Thymus (tissue), 11 donors: ENCODE measurements around the gene CLDN5. TPM values are rescaled to one million over a fixed set of nuclear protein-coding genes. Genes with fewer than 3 reads are reported as not detected.

Experiments
- DNase-seq, 9 donors: peaks; one replicate each; pipeline ENCODE4 v3.0.0-alpha.2; 2013; ENCODE audit warnings: low spot score in 9 of 9, low read depth in 6 of 9, missing footprints in 1 of 9
- H3K27ac ChIP-seq, 2 donors: one replicate each; pipeline ENCODE4 v1.5.1; 2013; ENCODE audit warnings: control low read depth in 1 of 2, low read depth in 1 of 2, low read length in 1 of 2, mild to moderate bottlenecking in 1 of 2, moderate library complexity in 1 of 2
- H3K27me3 ChIP-seq, 2 donors: one replicate each; pipeline ENCODE4 v1.5.1; 2013; ENCODE audit warnings: low read length in 1 of 2; ENCODE audit not compliant: control insufficient read depth in 2 of 2, insufficient read depth in 1 of 2
- H3K36me3 ChIP-seq, 2 donors: one replicate each; pipeline ENCODE4 v1.5.1; 2013; ENCODE audit warnings: low read length in 1 of 2, mild to moderate bottlenecking in 1 of 2, moderate library complexity in 1 of 2; ENCODE audit not compliant: control insufficient read depth in 2 of 2, insufficient read depth in 2 of 2
- H3K4me1 ChIP-seq, 2 donors: one replicate each; pipeline ENCODE4 v1.5.1; 2013; ENCODE audit warnings: low read length in 2 of 2; ENCODE audit not compliant: control insufficient read depth in 2 of 2, insufficient read depth in 2 of 2
- H3K4me3 ChIP-seq, 2 donors: one replicate each; pipeline ENCODE4 v1.5.1; 2013; ENCODE audit warnings: low read length in 2 of 2, control low read depth in 1 of 2, mild to moderate bottlenecking in 1 of 2
- H3K9me3 ChIP-seq, 2 donors: one replicate each; pipeline ENCODE4 v1.5.1; 2013; ENCODE audit warnings: low read length in 1 of 2, mild to moderate bottlenecking in 1 of 2; ENCODE audit not compliant: control insufficient read depth in 2 of 2, insufficient read depth in 1 of 2
- WGBS: extraction: QIAGEN DNeasy Blood & Tissue Kit; methylation state at CpG from one replicate; pipeline ENCODE4 v1.1.7; 2013; 5-methylcytosine and 5-hydroxymethylcytosine counted together
- polyA plus RNA-seq: library from polyadenylated mRNA; stranded (reverse); fragments of 200-250 nt; gene quantifications from one replicate; pipeline ENCODE4 v1.2.3, GENCODE V29; 2013
- total RNA-seq: library from RNA; stranded (reverse); fragments of 120-200 nt; gene quantifications from one replicate; pipeline ENCODE4 v1.2.4, GENCODE V29; 2013
- donor health status: healthy.

Gene CLDN5
- total and polyA plus RNA-seq, 2 donors, result 8.9 to 112 TPM

GRCh38 chr22:19527861-19528417, 3.7 kb upstream of the CLDN5 start:
- Histone ChIP-seq H3K4me3 (no peak overlapping the region), H3K9me3 (no peaks in the 10 kb centered on the region), H3K27me3 (peaks cover 22 to 39% of the 10 kb centered on the region in 2 donors), H3K27ac (no peak overlapping the region), H3K4me1 (peaks cover 3 to 24% of the 10 kb centered on the region in 2 donors), H3K36me3 (no peaks in the 10 kb centered on the region)
- DNase-seq, result no peak
- 96% methylated on average over 17 of the region's 17 CpGs for WGBS

GRCh38 chr22:19527321-19527721, 3.1 kb upstream of the CLDN5 start:
- H3K36me3 ChIP-seq, result no peaks in the 10 kb centered on the region
- DNase-seq, result no peak
- no peak overlapping the region for H3K27ac ChIP-seq
- H3K4me1 ChIP-seq, result peaks cover 3 to 26% of the 10 kb centered on the region in 2 donors
- H3K4me3 ChIP-seq, result no peak overlapping the region
- H3K9me3 ChIP-seq, result no peaks in the 10 kb centered on the region
- H3K27me3 ChIP-seq, result peaks cover 25 to 45% of the 10 kb centered on the region in 2 donors
- WGBS, result 96% methylated on average over 5 of the region's 5 CpGs

- Histone ChIP-seq H3K27ac (no peak overlapping the region), H3K9me3 (no peaks in the 10 kb centered on the region), H3K27me3 (peaks cover 25 to 51% of the 10 kb centered on the region in 2 donors), H3K4me3 (no peak overlapping the region), H3K36me3 (no peaks in the 10 kb centered on the region), H3K4me1 (peaks cover 3 to 26% of the 10 kb centered on the region in 2 donors)
- no peak for DNase-seq
- 93% methylated on average over 7 of the region's 7 CpGs for whole genome bisulfite sequencing
These were observed 2.5 kb upstream of the CLDN5 start for GRCh38 chr22:19526702-19527111.

GRCh38 chr22:19526076-19526701, 2.0 kb upstream of the CLDN5 start:
- Histone ChIP-seq H3K36me3 (peaks cover 0 to 3% of the 10 kb centered on the region in 2 donors), H3K27ac (no peak overlapping the region), H3K4me3 (no peak overlapping the region), H3K9me3 (no peaks in the 10 kb centered on the region), H3K4me1 (peaks cover 3 to 26% of the 10 kb centered on the region in 2 donors), H3K27me3 (peaks cover 25 to 53% of the 10 kb centered on the region in 2 donors)
- DNase-seq, result no peak
- WGBS, result 98% methylated on average over 11 of the region's 11 CpGs

- peaks cover 3 to 26% of the 10 kb centered on the region in 2 donors for H3K4me1 ChIP-seq
- no peaks in the 10 kb centered on the region for H3K9me3 ChIP-seq
- no peak for DNase-seq
- WGBS, result 12% methylated on average over 3 of the region's 3 CpGs
- H3K4me3 ChIP-seq, result no peak overlapping the region
- H3K27me3 ChIP-seq, result peaks cover 25 to 53% of the 10 kb centered on the region in 2 donors
- peaks cover 3% of the 10 kb centered on the region in 2 donors for H3K36me3 ChIP-seq
- H3K27ac ChIP-seq, result no peak overlapping the region
These were observed 1.5 kb upstream of the CLDN5 start for GRCh38 chr22:19525666-19526065.

GRCh38 chr22:19525116-19525660, 978 bp upstream of the CLDN5 start:
- peaks cover 25 to 53% of the 10 kb centered on the region in 2 donors for H3K27me3 ChIP-seq
- H3K9me3 ChIP-seq, result no peaks in the 10 kb centered on the region
- no peak overlapping the region for H3K27ac ChIP-seq
- H3K4me1 ChIP-seq, result peaks cover 3 to 26% of the 10 kb centered on the region in 2 donors
- DNase-seq, result no peak
- WGBS, result 90% methylated on average over 15 of the region's 15 CpGs
- no peak overlapping the region for H3K4me3 ChIP-seq
- peaks cover 3 to 6% of the 10 kb centered on the region in 2 donors for H3K36me3 ChIP-seq

- DNase-seq, result peak in 3 of 9 donors; percentile 2 to 27 (median 21)
- H3K36me3 ChIP-seq, result peaks cover 4 to 16% of the 10 kb centered on the region in 2 donors
- H3K27ac ChIP-seq, result peak overlapping the region in 1 of 2 donors; percentile 54
- H3K9me3 ChIP-seq, result no peaks in the 10 kb centered on the region
- peaks cover 25 to 53% of the 10 kb centered on the region in 2 donors for H3K27me3 ChIP-seq
- H3K4me1 ChIP-seq, result peaks cover 3 to 26% of the 10 kb centered on the region in 2 donors
- 2% methylated on average over 99 of the region's 99 CpGs for WGBS
- H3K4me3 ChIP-seq, result peak overlapping the region in 1 of 2 donors; percentile 46
These were observed 705 bp downstream of the CLDN5 start for GRCh38 chr22:19523240-19524169.

GRCh38 chr22:19522881-19523239, 1.4 kb downstream of the CLDN5 start:
- DNase-seq, result no peak
- H3K9me3 ChIP-seq, result no peaks in the 10 kb centered on the region
- peaks cover 9 to 16% of the 10 kb centered on the region in 2 donors for H3K36me3 ChIP-seq
- 43% methylated on average over 9 of the region's 9 CpGs for WGBS
- H3K4me1 ChIP-seq, result peaks cover 3 to 26% of the 10 kb centered on the region in 2 donors
- peak overlapping the region in 1 of 2 donors; percentile 46 for H3K4me3 ChIP-seq
- H3K27ac ChIP-seq, result no peak overlapping the region
- peaks cover 25 to 53% of the 10 kb centered on the region in 2 donors for H3K27me3 ChIP-seq
